ENCODE results near the gene PEPD. TPM values are rescaled to one million over a fixed set of nuclear protein-coding genes. Genes with fewer than 3 reads are reported as not detected.
"Not testable (repeated sequence)": the region's sequence is repeated elsewhere in the genome, so short reads cannot be mapped to it uniquely, and the experiment has no call there.

Gene PEPD
- total RNA-seq, 1 experiment from 2014 or later = 180 TPM

DNA sequence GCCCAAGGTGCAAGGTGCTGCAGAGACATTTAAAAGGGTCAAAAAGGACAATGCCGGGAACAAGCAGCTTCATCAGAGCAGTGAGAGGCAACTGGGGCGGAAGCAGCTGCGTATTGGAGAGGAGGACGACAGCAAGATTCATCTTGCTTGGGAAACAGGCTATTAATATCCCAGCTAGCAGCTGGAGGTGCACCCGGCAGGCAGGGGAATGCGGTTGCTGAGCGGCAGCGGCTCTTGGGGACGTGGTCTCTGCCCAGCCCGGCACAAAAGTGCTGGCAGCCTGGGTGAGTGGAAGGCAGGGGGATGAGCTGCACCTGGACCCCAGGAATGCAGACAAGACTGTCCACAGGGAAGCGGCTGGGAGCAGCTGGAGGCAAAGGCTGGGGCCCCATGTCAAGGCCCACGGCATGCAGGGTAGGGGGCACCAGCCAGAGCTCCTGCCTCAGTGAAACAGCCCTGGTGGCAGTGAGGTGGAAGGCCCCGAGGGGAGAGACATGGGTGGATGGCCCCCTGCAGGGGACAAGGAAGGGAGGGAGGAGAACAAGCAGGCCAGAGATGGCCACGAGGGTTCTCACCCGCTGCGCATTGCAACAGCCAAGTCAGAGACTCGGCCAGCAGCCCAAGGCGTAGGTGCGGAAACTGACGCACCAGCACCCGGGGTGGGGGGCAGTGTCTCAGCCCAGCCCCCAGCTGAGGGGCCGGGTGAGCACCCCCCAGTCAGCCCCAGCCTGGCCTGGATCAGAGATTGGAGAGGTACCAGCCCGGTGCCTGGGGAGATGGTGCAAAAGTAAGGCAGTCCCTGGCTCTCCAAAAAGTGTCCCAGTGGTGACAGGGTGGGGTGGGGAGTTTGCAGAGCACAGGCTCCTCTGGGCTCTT is 34.4 kb downstream of the PEPD start:
- in situ Hi-C loops (cut with HindIII; ENCODE audit: low sequenced_read_pairs) = no loop called here
- no peak for DNase-seq (ENCODE audit: low spot score)

DNA sequence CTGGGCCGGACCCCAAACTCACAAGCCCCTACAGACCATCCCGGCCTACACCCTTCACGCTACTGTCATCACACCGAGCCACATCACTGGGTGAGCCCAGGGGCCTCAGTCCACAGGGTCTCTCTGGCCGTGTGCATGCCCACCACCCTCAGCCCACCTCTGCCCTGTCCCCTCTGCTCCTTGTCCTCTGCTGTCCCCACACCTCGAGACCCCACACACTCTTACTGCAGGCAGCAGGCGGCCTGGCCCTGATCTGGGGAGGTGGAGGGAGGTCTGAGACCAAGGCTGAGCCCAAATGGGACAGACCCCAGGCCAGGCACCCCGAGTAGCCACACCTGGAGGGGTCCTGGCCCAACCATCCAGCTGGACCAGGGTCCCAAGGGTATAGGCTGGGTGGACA is 35.2 kb downstream of the PEPD start:
- in situ Hi-C loops (cut with HindIII; ENCODE audit: low sequenced_read_pairs) = no loop called here
- no peak for DNase-seq (ENCODE audit: low spot score)

DNA sequence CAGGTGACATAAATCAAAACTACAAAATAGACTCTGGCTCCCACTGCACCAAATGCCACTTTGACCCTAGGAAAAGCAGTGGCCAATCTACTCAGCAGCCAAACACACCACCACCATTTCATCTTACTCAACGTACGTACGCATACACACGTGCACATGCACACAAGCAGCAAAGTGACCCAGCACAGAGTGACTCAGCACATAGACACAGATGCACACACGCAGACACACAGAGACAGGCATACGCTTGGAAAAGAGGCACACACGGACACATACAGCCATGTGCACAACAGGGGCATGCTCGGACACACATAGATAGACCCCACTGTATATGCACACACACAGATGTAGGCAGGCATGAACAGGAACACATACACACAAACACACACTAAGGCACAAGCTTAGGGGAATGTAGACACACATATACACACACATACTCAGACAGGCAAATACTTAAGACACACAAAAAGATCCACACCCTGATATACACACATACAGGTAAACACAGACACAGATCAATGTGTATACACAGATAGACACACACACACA is 37.3 kb downstream of the PEPD start:
- in situ Hi-C loops (cut with HindIII; ENCODE audit: low sequenced_read_pairs) = no loop called here
- no peak for DNase-seq (ENCODE audit: low spot score)

DNA sequence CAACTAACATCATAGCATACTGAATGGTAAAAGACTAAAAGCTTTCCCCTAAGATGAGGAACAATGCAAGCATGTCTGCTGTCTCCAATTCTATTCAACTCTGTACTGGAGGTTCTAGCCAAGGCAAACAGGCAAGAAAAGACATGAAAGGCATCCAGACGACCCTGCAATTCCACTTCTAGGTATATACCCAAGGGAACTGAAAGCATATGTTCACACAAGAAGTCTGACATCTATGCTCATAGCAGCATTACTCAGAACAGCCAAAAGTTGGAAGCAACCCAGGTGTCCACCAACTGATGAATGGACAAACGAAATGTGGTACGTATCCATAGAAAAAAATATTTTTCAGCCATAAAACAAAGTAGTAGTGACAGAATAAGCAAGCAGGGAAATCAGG is 39.1 kb downstream of the PEPD start:
- in situ Hi-C loops (cut with HindIII; ENCODE audit: low sequenced_read_pairs) = no loop called here
- DNase-seq (ENCODE audit: low spot score) = no peak

DNA sequence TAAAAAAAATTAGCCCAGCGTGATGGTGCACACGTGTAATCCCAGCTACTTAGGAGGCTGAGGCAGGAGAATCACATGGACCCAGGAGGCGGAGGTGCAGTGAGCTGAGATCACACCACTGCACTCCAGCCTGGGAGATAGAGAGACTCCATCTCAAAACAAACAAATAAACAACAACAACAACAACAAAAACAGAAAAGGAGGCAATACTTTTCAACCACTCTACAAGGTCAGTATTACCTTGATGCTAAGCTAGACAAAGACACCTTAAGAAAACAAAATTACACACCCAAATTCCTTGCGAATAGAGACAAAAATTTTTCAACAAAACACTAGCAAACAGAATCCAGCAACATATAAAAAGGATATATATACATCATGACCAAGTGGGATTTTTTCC is 39.7 kb downstream of the PEPD start:
- no peak for DNase-seq (ENCODE audit: low spot score)
- in situ Hi-C loops (cut with HindIII; ENCODE audit: low sequenced_read_pairs) = no loop called here

DNA sequence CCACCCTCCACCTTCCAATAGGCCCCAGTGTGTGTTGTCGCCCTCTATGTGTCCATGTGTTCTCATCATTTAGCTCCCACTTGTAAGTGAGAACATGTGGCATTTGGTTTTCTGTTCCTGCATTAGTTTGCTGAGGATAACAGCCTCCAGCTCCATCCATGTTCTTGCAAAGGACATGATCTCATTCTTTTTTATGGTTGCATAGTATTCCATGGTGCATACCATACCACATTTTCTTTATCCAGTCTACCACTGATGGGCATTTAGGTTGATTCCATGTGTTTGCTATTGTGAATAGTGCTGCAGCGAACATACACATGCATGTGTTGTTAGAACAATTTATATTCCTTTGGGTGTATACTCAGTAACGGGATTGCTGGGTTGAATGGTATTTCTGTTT is 42.0 kb downstream of the PEPD start:
- DNase-seq (ENCODE audit: low spot score); in situ Hi-C loops (cut with HindIII; ENCODE audit: low sequenced_read_pairs): not testable (repeated sequence)

DNA sequence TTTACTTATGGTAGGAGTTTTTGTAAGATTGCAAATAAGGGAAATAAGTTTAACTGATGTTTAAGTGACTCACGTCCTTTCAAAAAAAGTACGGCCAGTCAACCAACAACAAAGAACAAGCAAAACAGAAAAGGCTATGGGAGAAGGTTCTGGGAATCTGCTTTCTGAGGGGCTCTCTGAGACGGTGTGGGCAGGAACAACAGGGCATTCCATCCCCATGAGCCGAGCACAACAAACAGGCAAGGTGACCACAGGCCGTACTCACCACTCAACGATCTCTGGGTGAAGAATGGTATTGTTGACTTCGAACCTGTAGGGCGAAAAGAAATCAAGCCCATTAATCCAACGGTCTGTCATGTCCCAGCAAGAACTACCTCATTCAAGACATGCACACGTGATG is 43.8 kb downstream of the PEPD start:
- in situ Hi-C loops (cut with HindIII; ENCODE audit: low sequenced_read_pairs) = no loop called here
- no peak for DNase-seq (ENCODE audit: low spot score)

DNA sequence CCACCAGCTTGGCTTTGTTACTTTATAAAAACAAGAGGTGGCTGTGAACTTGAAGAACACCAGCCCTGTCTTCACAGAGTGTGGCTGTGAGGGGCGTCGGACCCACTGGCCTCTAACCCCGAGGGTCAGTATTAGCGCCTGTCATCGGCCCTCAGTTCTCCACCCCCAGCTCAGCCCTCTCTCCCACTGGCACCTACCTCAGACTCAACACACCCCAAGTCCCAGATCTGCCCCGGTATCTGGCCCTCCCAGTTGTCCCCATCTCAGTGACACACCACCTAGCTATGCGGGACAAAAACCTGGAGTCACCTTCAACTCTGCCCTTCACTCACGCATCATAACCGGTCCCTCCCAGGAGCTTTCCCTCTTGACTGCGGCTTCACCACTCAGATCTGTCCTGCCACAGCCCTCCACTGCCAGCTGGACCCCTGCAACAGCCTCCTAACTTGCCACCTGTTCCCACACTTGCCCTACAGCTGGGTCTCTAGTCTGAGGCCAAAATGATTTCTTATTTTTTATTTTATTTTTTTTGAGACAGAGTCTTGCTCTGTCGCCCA is 45.4 kb downstream of the PEPD start:
- in situ Hi-C loops (cut with HindIII; ENCODE audit: low sequenced_read_pairs) = no loop called here
- DNase-seq (ENCODE audit: low spot score) = no peak

DNA sequence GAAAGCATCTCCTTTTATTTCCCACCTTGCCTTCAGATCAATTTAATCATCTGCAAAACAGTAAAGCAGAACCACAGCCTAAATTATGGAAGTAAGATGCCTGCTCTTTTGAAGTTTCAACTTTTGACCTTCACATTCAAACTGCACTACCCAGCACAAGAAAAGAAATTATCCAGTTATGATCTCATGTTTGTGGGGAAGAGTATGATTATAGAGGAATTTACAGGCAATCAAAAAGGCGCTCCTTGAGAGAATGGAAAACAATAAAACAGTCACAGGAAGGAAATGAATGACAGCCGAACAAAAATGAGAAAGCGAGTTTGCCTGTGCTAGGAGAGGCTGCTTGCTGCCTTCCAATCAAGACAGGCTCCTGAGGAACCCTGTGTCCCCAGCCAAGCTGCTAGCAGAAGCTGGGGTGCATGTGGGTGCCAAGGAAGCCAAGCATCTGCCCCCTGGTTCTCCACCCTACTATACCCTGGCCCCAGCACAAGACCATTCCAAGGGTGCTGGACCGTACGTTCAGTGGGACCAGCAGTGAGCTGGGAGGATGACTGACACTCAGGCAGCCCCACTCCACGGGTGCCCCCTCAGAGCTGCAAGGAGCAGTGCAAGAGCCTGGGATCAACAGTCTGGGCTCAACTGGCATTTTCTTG is 47.8 kb downstream of the PEPD start:
- DNase-seq (ENCODE audit: low spot score) = peak; percentile 37
- in situ Hi-C loops (cut with HindIII; ENCODE audit: low sequenced_read_pairs) = no loop called here

DNA sequence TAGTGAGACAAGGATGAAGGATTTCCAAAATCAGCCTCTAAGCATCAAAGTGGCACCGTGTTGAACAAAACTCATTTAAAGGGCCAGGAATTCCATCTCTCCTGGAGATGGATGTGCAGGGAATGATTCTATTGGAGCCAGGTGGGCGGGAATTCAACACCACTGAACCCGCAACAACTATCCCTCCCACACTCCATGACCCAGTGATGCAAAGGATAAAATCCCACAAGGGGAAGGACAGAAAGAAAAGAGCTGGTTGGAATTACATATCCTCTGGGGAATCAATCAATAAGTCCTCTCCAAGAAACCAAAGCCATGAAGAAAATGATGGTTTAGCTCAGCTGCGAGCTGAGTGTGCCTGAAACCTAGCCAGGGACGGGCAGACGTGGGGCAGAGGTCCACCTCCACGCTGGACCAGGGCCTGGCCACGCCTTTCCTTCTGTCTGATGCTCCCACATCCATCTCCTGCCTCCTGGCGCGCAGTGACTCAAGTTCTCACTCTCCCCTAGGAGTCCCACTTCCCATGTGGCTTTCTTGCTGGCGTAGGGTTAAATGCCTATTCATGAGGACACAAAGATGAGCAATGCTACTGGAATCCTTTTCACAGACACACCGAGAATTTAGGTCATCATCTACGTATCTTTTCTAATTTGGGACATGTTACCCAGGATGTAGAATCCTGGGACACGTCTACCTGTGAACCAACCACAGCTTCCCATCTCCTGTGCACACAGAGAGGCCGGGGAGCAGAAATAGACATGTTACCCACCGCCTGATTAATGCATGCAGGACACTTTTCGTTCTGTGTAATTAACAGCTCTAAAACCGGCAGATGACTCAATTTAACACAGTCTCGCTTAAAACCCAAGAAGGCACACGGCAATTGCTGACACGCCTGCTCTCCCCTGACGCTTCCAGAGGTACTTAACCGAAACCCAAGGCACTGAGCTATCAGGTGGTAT is 48.6 kb downstream of the PEPD start:
- in situ Hi-C loops (cut with HindIII; ENCODE audit: low sequenced_read_pairs) = no loop called here
- DNase-seq (ENCODE audit: low spot score) = peak; percentile 77

DNA sequence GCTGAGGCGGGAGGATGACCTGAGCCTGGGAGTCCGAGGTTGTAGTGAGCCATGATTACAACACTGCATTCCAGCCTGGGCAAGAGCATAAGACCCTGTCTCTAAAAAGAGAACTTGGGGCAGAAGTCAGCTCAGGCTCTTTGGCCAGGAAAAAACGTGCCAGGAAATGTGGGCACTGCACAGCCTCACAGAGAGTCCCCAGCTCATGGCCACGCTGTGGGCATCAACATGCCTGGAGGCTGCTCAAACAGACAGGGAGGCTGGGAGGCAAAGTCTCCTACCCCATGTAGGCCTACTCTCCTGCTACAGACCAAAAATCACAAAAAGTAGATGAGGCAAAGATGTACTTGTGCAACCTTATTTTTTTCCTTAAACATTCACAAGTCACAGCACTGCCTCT is 49.4 kb downstream of the PEPD start:
- no peak for DNase-seq (ENCODE audit: low spot score)
- in situ Hi-C loops (cut with HindIII; ENCODE audit: low sequenced_read_pairs) = no loop called here

DNA sequence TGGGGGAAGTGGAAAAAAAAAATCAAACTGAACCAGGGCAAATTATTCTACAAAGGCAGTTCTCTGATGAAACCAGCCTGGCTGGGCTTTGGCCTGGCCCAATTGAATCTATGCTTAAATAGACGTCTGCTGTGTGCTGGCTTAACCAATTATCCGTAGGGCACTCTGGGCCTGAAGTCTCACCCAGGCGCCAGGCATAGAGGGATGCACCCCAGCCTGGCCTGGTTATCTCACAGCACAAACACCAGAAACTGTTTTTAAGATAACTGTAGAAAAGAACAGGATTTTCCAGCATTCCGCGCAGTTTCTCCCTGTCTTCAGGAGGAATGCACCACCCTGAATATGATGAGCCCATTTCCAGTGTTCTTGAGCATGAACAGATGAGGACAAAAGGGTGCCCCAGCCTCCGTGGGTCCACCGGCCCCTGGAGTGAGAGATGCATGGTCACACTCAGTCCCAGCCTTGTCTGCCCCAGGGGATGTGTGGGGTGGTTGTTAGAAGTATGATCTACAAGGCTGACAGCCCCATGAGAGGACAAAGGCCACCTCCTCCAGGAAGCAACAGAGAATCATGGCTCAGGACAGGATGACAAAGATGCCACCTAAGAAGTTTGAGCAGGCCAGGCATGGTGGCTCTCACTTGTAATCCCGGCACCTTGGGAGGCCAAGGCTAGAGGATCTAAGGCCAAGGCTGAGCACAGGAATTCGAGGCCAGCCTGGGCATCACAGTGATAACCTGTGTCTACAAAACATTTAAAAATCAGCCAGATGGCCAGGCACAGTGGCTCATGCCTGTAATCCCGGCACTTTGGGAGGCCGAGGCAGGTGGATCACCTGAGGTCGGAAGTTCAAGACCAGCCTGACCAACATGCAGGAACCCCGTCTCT is 50.2 kb downstream of the PEPD start:
- in situ Hi-C loops (cut with HindIII; ENCODE audit: low sequenced_read_pairs) = no loop called here
- no peak for DNase-seq (ENCODE audit: low spot score)

DNA sequence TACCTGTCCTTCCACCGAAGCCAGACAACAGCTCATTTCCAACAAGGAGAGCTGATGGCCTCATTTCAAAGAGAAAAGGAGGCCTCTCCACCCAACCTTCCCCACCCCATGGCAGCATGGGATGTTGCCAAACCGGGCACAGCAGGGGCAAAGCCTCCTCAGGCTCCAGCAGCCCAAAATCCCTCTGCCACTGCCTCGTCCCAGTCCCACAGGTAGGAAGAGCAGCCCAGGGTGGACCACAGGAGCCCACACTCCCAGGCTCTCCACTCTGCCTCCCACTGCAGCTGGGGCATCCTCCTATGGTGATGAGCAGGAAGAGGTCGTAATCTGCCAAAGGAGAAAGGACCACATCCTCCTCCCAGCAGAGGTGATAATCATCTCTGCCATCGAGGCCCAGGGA is 50.9 kb downstream of the PEPD start:
- no peak for DNase-seq (ENCODE audit: low spot score)
- in situ Hi-C loops (cut with HindIII; ENCODE audit: low sequenced_read_pairs) = no loop called here

DNA sequence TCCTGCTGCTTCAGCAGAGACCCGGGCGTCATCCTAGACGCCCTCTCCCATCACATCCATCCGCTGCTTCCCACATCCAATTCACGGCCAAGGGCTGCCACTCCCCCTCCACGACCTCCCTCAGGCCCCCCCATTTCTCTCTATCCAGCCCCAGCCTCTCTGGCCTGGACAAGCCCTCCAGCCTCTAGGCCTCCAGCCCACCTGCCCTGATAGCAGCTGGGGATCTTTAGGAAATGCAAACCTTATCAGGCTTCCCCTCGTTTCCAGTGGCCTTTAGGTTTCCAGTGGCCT is 51.6 kb downstream of the PEPD start:
- in situ Hi-C loops (cut with HindIII; ENCODE audit: low sequenced_read_pairs) = no loop called here
- no peak for DNase-seq (ENCODE audit: low spot score)

DNA sequence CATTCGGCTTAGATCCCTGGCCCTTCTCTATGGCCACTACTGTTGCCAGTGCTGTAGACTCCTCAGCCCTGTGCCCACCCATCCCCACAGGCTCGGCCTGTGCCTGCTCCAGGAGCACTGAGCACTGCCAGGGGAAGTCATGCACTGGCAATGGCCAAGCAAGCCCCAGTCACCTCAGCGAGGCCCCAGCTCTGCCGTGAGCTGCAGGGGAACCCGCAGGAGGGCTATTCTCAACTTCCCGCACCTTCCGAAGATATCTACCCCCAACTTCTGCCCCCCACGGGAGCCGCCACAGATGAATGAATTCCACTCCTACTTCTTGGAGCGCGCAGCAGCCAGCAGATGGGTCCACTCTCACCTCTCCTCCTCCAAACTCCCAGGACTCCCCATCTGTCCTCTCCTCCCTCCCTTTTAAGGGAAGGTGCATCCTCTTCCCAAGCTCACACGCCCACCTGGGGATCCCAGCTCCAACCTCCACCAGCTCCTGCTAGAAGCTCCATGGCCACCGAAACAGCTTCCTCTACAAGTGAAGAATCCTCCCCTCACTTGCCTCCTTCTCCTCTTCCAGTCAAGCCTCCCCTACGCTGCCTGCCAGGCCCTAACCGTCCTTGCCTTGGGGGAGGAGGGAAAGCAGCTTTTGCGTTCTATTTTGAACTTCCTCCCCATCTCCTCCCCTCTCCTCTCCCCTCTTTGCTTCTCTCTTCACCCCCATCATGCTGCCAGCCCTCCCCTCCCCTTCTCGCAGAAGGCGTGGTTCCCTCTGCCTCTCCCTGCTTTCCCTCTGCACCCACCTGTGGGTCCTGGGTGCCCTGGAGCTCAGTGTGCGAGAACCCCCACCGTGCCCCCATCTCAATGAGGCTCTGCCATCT is 52.2 kb downstream of the PEPD start:
- in situ Hi-C loops (cut with HindIII; ENCODE audit: low sequenced_read_pairs) = no loop called here
- no peak for DNase-seq (ENCODE audit: low spot score)

DNA sequence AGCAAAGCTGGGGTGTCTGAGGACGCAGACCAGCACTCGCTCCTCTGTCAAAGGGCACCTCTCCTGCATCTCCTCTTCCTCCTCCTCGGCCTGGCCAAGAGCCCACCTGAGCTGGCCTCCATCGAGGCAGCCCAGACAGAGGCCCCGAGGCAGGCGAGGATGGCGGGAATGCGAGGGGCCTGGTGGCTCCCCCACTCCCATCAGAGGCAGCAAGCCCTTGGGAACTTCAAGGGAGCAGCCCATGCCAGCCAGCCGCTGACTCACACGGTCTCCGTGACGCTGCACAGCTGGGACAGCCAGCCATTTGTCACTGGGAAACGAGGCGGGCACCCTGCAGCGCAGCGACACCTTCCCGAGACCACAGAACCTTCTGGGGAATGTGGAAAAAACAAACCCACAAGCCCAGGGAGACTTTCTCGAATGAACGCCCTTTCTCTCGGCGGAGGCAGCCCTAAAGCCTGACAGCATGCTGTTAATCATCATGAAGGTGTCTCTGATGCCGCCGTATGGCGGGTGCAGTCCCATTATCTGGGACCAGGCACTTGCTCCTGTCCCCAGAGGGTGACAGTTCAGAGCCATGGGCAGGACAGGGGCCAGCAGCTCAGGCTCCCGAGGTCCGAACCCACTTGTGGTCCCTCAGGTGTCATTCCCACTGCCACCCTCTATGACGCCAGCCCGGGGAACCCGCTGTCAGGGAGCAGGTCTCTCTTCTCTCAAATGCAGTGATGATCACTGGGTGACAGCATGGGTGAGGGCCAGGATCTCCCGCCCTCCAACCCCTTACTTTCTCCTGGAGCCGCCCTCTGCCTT is 53.0 kb downstream of the PEPD start:
- no peak for DNase-seq (ENCODE audit: low spot score)
- in situ Hi-C loops (cut with HindIII; ENCODE audit: low sequenced_read_pairs) = no loop called here

DNA sequence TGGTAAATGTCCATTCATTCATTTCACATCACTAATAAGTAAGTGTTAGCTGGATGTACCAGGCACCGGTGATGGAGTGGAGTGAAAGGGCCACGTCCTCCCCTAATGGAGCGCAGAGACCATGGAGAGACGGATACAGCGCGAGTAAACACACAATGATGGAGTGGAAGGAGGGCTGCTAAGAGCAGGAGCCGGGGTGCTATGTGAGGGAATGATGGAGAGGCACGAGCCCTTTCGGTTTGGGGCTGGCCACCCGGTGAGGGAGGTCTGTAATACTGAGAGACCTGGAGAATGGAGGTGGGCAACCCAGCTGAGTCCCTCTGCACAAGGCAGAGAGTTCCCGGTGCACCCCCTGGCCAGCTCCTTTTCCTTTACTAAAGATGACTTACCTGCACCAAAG is 53.7 kb downstream of the PEPD start:
- in situ Hi-C loops (cut with HindIII; ENCODE audit: low sequenced_read_pairs) = no loop called here
- DNase-seq (ENCODE audit: low spot score) = no peak
